ENCODE data around the gene SEC61A2.

DNA sequence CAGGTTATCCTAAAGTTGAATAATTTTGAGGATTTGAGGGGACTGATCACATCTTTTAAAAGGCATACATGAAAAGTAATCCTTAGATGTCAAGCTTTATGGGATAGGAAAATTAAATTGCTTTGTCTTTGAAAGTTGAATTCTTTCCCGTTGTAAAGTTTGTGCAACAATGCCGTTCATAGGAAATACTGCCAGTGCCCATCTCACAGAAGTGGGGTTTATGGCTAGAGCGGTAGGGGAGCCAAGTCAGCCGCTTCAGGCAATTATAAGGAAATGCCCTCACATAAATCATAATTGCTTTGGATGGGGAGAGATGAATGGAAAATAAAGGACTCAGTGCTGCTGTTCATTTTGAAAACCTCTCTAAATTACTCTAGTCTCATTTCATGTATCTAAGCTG lies 84.6 kb downstream of the SEC61A2 start:
- TF ChIP-seq, protein P1, sequence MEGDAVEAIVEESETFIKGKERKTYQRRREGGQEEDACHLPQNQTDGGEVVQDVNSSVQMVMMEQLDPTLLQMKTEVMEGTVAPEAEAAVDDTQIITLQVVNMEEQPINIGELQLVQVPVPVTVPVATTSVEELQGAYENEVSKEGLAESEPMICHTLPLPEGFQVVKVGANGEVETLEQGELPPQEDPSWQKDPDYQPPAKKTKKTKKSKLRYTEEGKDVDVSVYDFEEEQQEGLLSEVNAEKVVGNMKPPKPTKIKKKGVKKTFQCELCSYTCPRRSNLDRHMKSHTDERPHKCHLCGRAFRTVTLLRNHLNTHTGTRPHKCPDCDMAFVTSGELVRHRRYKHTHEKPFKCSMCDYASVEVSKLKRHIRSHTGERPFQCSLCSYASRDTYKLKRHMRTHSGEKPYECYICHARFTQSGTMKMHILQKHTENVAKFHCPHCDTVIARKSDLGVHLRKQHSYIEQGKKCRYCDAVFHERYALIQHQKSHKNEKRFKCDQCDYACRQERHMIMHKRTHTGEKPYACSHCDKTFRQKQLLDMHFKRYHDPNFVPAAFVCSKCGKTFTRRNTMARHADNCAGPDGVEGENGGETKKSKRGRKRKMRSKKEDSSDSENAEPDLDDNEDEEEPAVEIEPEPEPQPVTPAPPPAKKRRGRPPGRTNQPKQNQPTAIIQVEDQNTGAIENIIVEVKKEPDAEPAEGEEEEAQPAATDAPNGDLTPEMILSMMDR (IDR thresholded peaks at IDR 0.05; ENCODE audit: insufficient read depth, low read depth, low read length), result no peak
- no peak for TF ChIP-seq EZH2 (IDR thresholded peaks at IDR 0.05; ENCODE audit: insufficient read depth, low read length)
